GM12873 (cell line): ENCODE data around the gene UNC5B.

Experiments used
- TF ChIP-seq, protein P1 (sequence below): IDR thresholded peaks from 2 replicates; pipeline ENCODE4 v1.5.1; 2012; ENCODE audit warnings: low read depth, mild to moderate bottlenecking, moderate library complexity, low read length, control low read depth; ENCODE audit not compliant: insufficient read depth; ENCODE audit errors: missing control alignments

The UNC5B gene

DNA sequence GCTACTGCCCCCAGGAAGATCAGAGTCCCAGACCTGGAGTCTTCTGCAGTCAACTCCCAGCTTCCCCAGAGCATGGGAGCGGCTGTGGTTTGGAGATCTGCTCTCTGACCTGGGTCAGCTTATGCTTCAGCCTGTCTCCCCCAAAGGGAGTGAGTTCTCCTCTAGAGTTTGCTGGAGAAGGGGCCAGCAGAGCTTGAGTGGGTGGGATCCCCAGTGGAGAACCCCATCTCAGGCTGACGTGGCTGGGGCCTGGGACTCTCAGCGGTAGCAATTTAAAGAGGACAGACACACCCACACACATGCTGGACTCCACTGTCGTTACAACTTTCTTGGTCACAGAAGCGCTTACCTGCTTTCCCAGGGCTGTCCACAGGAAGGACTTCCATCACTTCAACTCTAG, 6.3 kb downstream of the UNC5B start:
- TF ChIP-seq, protein P1, sequence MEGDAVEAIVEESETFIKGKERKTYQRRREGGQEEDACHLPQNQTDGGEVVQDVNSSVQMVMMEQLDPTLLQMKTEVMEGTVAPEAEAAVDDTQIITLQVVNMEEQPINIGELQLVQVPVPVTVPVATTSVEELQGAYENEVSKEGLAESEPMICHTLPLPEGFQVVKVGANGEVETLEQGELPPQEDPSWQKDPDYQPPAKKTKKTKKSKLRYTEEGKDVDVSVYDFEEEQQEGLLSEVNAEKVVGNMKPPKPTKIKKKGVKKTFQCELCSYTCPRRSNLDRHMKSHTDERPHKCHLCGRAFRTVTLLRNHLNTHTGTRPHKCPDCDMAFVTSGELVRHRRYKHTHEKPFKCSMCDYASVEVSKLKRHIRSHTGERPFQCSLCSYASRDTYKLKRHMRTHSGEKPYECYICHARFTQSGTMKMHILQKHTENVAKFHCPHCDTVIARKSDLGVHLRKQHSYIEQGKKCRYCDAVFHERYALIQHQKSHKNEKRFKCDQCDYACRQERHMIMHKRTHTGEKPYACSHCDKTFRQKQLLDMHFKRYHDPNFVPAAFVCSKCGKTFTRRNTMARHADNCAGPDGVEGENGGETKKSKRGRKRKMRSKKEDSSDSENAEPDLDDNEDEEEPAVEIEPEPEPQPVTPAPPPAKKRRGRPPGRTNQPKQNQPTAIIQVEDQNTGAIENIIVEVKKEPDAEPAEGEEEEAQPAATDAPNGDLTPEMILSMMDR, result no peak

DNA sequence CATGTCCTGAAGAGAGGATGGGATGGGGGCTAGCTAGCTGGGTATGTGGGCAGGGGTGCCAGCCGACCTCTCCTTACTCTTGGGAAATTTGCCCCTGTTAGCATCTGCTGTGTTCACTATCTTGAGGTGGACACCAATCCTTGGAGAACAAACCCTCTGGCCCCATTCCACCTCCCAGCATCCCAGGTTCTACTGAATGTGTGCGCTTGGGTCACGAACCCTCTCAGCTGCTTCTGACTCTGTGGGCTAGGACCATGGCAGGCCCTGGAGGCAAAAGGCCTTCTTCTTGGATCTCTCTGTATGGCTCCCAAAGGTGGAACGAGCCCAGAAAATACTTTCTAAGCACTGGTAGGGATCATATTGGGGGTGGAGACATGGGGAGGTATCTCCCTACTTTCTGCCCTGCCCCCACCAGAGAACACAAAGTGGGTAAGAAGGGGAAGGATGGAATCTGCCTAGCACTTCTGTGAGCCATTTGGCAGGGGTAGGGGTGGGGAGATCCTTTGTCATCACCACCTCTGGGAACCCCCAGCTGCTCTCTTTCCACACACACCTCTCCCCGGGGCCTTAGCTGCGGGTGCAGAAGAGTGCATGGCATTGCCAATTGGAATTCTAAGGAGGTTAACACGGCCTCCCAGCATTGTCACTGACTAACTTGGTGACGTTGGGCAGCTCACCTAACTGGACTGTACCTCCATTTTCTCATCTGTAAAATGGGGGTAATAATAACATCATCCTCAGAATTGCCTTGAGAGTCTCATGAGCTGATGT, 7.7 kb downstream of the UNC5B start:
- TF ChIP-seq, protein P1, result no peak

DNA sequence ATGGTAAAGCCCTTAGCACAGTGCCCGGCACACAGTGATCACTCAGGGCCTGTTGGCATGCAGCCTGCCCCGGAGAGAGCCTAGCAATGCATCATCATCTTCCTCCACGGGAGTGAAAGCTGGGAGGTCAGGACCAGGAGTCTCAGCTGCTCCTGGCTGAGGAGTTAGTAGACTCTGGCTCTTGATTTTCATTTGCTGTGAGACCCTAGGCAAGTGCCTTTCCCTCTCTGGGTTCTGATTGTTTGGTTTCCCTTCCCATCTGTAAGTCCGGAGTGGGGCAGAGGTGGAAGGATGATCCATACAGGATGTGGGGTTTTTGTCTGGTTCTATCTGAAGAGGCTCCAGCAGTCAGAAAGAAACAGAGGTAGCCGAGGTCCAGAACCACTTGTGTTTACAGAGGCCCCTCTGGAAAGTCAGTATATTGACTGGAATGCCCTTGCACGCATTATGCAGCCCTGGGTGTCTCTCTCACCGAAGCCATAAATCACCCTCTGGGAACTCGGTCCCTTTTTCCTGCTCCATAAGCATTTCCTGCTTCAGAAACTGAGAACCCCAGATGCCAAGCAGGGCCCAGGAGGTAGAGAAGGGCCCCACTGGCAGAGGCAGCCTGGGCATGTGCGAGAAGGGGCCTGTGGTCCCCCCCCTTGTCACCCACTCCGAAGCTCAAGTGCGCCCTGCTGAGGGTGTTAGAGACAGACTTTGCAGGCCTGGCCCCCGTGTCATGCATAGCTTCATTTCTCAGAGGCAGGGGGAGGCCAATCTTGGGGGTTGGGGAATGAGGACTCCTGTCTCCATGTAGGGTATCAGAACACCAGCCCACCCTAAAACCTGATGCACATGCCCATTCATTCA, 8.5 kb downstream of the UNC5B start:
- TF ChIP-seq, protein P1, result no peak

DNA sequence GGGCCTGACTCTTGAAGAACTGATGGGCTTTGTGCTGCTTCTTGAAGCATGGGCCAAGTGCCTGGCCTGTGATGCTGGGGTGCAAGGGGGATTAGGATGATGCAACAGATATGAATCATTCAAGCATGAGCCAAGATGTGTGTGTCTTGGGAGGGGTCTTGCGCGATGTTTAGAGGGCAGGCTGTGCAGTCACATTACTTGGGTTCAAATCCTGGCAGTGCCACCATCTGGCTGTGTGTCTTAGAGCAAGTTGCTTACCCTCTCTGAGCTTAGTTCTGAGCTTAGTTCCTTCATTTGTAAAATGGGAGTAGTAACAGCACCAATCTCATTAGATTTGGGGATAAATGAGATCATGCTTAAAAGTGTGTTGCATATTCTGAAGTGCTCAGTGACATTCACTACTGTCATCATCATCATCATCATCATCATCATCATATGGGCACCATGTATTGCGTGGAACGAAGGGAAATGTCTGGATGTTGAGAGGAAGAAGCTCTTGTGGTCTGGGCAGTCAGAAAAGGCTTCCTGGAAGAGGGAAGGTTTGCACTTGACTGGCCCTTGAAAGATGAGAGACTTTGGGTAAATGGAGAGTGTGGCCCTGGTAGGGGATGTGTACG, 9.3 kb downstream of the UNC5B start:
- TF ChIP-seq, protein P1, result no peak

DNA sequence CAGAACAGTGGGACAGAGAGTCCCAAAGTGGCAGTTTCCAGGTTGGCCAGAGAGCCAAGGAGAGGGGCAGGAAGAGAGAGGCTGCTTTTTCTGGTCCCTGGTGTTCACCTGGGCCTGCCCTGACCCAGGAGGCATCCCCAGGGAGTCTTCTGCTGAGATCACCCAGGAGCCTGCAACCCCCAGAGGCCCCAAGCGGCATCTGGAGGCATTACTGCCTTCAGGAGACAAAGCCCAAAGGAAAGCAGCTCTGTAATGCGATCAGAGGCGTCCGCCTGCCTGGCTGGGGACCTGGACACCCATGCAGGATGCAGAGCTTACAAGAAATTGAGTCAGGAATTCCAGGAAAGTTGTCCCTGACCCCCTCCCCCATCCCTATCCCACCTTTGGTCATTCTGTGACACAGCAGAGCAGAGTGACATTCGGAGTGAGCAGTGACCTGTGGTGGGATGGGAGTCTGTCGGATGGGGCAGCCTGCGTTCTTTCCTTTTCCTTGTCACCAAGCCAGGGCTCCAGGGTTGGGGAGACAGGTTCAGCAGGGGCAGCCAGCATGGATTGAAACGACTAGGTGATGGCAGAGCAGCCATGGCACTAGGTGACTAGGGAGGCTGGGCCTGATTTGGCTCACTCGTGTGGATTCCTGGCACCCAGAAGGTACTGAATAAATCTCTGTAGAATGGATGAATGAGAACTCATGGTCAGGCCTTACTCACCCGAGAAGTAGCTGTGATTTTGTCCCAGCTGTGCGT, 10.4 kb downstream of the UNC5B start:
- TF ChIP-seq, protein P1, result peak; percentile 32

DNA sequence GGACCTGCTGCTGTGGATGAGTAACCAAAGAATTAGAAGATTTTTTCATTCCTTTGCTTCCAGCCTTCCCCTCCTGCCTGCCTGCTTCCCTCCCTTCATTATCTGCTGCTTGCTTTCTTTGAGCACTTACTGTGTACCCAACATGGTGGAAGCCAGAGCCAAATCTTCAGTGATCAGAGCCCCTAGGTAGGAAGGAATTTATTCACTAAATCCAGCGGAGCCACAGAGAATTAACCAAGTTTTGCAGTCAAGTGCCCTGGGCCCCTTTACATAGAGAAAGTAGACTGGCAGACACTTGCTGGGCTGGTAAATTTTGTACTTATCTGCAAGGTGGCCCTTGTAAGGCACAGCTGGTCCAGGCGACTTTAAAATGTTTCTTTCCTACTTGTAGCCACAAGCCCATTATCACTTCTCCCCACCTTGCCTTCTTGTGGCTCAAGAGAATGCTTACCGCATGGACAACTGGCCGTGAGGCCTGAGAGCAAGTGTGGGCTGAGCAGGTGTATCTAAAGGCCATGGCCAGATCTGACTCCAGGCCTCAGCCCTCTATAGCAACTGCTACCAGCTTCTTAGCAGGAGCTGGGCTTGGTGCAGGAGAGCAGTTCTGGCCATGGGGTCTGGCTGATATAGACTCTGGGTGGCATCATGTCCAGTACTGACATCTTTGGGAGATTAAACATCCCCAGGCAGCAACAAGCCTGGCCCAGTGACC, 11.1 kb downstream of the UNC5B start:
- TF ChIP-seq, protein P1, result no peak
